Left lung (tissue), 10 donors: Measurements from ENCODE around the gene SEC22A. TPM values are rescaled to one million over a fixed set of nuclear protein-coding genes. Genes with fewer than 3 reads are reported as not detected.

Experiments
- ATAC-seq: fragments of 200-7000 bp; cut with Tn5 transposase; one replicate; pipeline ENCODE4 v1.9.1; 2020; ENCODE audit warnings: moderate library complexity
- DNase-seq, 4 donors: peaks; one replicate each; pipeline ENCODE4 v3.0.0-alpha.2; 2013 to 2020
- H3K27ac ChIP-seq, 2 donors: fragments of 200-600 bp; sonication (generic) in 1 of 2; one replicate each; pipeline versions ENCODE4 v1.5.0 to v1.8.0; 2020 to 2021
- H3K27me3 ChIP-seq, 2 donors: fragments of 200-600 bp; sonication (generic) in 1 of 2; one replicate each; pipeline versions ENCODE4 v1.5.0 to v1.8.0; 2020 to 2021
- H3K36me3 ChIP-seq, 2 donors: fragments of 200-600 bp; sonication (generic) in 1 of 2; one replicate each; pipeline versions ENCODE4 v1.5.0 to v1.8.0; 2020 to 2021
- H3K4me1 ChIP-seq, 2 donors: fragments of 200-600 bp; one replicate each; pipeline ENCODE4 v1.8.0; 2021
- H3K4me3 ChIP-seq, 2 donors: fragments of 200-600 bp; sonication (generic) in 1 of 2; one replicate each; pipeline versions ENCODE4 v1.5.0 to v1.8.0; 2020 to 2021; ENCODE audit warnings: mild to moderate bottlenecking in 1 of 2
- H3K9me3 ChIP-seq, 2 donors: fragments of 200-600 bp; sonication (generic) in 1 of 2; one replicate each; pipeline versions ENCODE4 v1.5.0 to v1.8.0; 2020 to 2021
- CTCF ChIP-seq, 2 donors: fragments of 200-600 bp; sonication (generic) in 1 of 2; IDR thresholded peaks; one replicate each; pipeline versions ENCODE4 v1.5.0 to v1.8.0; 2021; ENCODE audit warnings: antibody characterized with exemption in 2 of 2
- intact Hi-C, 2 donors: fragments of 100-400 bp; cut with DNase I; formaldehyde crosslinking; loops; one replicate each; pipeline versions ENCODE4 v1.11.2 to v1.14.2; 2022
- polyA plus RNA-seq, 6 donors: library from polyadenylated mRNA; unstranded; fragments of 120-200 nt; gene quantifications; one replicate each; pipeline ENCODE4 v1.2.1, GENCODE V29; 2013; ENCODE audit not compliant: insufficient read length in 6 of 6
- total RNA-seq, 2 donors: library from RNA; stranded (reverse); fragmentation: NEBNext Ultra II Directional; extraction: Animal tissue kit (Norgen Biotek cat#: 25700); gene quantifications; one replicate each; pipeline ENCODE4 v1.2.1, GENCODE V29; 2021
- donor health status: DM: no; HTN: yes; CAD: no.
- donor health status: DM: no; HTN: no; CAD: no.

SEC22A gene
- total and polyA plus RNA-seq, 8 donors: 15.7 to 35.9 (median 27.8) TPM

- no peak for TF ChIP-seq CTCF (IDR thresholded peaks at IDR 0.05)
- ATAC-seq: no peak
- Histone ChIP-seq H3K9me3 (no peaks in the 10 kb centered on the region), H3K27me3 (no peaks in the 10 kb centered on the region), H3K36me3 (no peaks in the 10 kb centered on the region), H3K4me3 (no peak overlapping the region), H3K27ac (no peak overlapping the region), H3K4me1 (no peaks in the 10 kb centered on the region)
- intact Hi-C loops: no loop called here
- DNase-seq: no peak
These were observed 101.2 kb downstream of the SEC22A start for GRCh38 chr3:123302961-123303360.

- DNase-seq: no peak
- no peak for ATAC-seq
- no peak for TF ChIP-seq CTCF (IDR thresholded peaks at IDR 0.05)
- intact Hi-C loops: no loop called here
- no peaks in the 10 kb centered on the region for H3K4me1 ChIP-seq
- H3K9me3 ChIP-seq: no peaks in the 10 kb centered on the region
- no peaks in the 10 kb centered on the region for H3K36me3 ChIP-seq
- no peak overlapping the region for H3K4me3 ChIP-seq
- no peaks in the 10 kb centered on the region for H3K27me3 ChIP-seq
- H3K27ac ChIP-seq: no peak overlapping the region
These were observed 102.3 kb downstream of the SEC22A start for GRCh38 chr3:123303976-123304560.

- ATAC-seq: no peak
- Histone ChIP-seq H3K27me3 (no peaks in the 10 kb centered on the region), H3K36me3 (no peaks in the 10 kb centered on the region), H3K4me1 (no peaks in the 10 kb centered on the region), H3K27ac (no peak overlapping the region), H3K9me3 (no peaks in the 10 kb centered on the region), H3K4me3 (no peak overlapping the region)
- intact Hi-C loops: no loop called here
- DNase-seq: no peak
- TF ChIP-seq CTCF (IDR thresholded peaks at IDR 0.05): no peak
These were observed 103.4 kb downstream of the SEC22A start for GRCh38 chr3:123305192-123305591.

- no peak for TF ChIP-seq CTCF (IDR thresholded peaks at IDR 0.05)
- Histone ChIP-seq H3K4me3 (no peak overlapping the region), H3K27me3 (no peaks in the 10 kb centered on the region), H3K36me3 (no peaks in the 10 kb centered on the region), H3K4me1 (no peaks in the 10 kb centered on the region), H3K27ac (no peak overlapping the region), H3K9me3 (no peaks in the 10 kb centered on the region)
- intact Hi-C loops: no loop called here
- DNase-seq (no peak), ATAC-seq (no peak)
These were observed 105.3 kb downstream of the SEC22A start for GRCh38 chr3:123307064-123307463.

GRCh38 chr3:123310186-123310585 lies 108.4 kb downstream of the SEC22A start:
- Histone ChIP-seq H3K36me3 (no peaks in the 10 kb centered on the region), H3K4me3 (no peak overlapping the region), H3K27ac (no peak overlapping the region), H3K4me1 (no peaks in the 10 kb centered on the region), H3K27me3 (peaks cover 0 to 21% of the 10 kb centered on the region in 2 donors), H3K9me3 (no peaks in the 10 kb centered on the region)
- no peak for ATAC-seq
- peak in 1 of 4 donors; percentile 43 for DNase-seq
- no peak for TF ChIP-seq CTCF (IDR thresholded peaks at IDR 0.05)
- intact Hi-C loops: no loop called here
